GM12878 (cell line): ENCODE data around the gene HPCA. TPM values are rescaled to one million over a fixed set of nuclear protein-coding genes. Genes with fewer than 3 reads are reported as not detected.
A peak's percentile ranks its signal among the peaks of the same experiment; 100 is the strongest.

Experiments
- ATAC-seq: fragments of 200-7000 bp; cut with Tn5 transposase; 3 replicates; pipeline ENCODE4 v1.9.1; 2020; ENCODE audit warnings: mild to moderate bottlenecking, moderate library complexity
- Bru-seq: library from RNA; stranded (reverse); fragments of 400-500 nt; gene quantifications from one replicate; lab custom pipeline; 2021; lab: Mats Ljungman, UMichigan
- BruChase-seq, 2 experiments: library from RNA; stranded (reverse); fragments of 400-500 nt; gene quantifications; one replicate each; lab custom pipeline; 2021; lab: Mats Ljungman, UMichigan
- BruUV-seq: library from RNA; stranded (reverse); fragments of 400-500 nt; replicated peaks from 2 replicates; lab custom pipeline; 2021; lab: Mats Ljungman, UMichigan
- CTCF ChIA-PET: fragments of 300-600 bp; sonication (Branson Sonifier 250); formaldehyde crosslinking; extraction: SDS; loops from one replicate; lab custom pipeline; 2021; ENCODE audit warnings: inconsistent platforms; lab: Yijun Ruan, JAX
- POLR2A ChIA-PET: fragments of 350-600 bp; formaldehyde crosslinking; extraction: SDS; loops from one replicate; lab custom pipeline; 2021; ENCODE audit warnings: inconsistent platforms; lab: Charles Lee
- RAD21 ChIA-PET: fragments of 300-600 bp; sonication (Branson Sonifier 250); formaldehyde crosslinking; loops from one replicate; lab custom pipeline; 2023; ENCODE audit warnings: antibody characterized with exemption; ENCODE audit not compliant: unreplicated experiment; lab: Charles Lee
- SMC1A ChIA-PET: fragments of 300-600 bp; sonication (Branson Sonifier 250); formaldehyde crosslinking; loops from one replicate; lab custom pipeline; 2023; ENCODE audit not compliant: unreplicated experiment, uncharacterized antibody; lab: Charles Lee
- DNase-seq: peaks from one replicate; pipeline ENCODE4 v3.0.0-alpha.2; 2011; ENCODE audit warnings: low read depth, low spot score
- FAIRE-seq: peaks from 3 replicates; lab custom pipeline; 2011; peaks lifted over from hg19 to GRCh38; lab: Jason Lieb, UNC
- H2AFZ ChIP-seq: 2 replicates; pipeline ENCODE4 v1.6.0; 2011; ENCODE audit warnings: low read depth, low read length, control low read depth; ENCODE audit not compliant: control insufficient read depth
- H3K27ac ChIP-seq: 2 replicates; pipeline ENCODE4 v1.5.1; 2011; ENCODE audit warnings: control low read depth; ENCODE audit not compliant: control insufficient read depth, insufficient read depth
- H3K27me3 ChIP-seq, 2 experiments: replicated peaks in 1 of 2; 2 replicates each; pipeline versions ENCODE4 v1.6.0 to v1.6.1; 2011; ENCODE audit warnings: low read length in 1 of 2; ENCODE audit not compliant: control insufficient read depth in 2 of 2, insufficient read depth in 2 of 2
- H3K36me3 ChIP-seq, 2 experiments: 2 replicates each; pipeline ENCODE4 v1.5.1; 2011; ENCODE audit warnings: low read length in 1 of 2; ENCODE audit not compliant: control insufficient read depth in 2 of 2, insufficient read depth in 2 of 2
- H3K4me1 ChIP-seq: 2 replicates; pipeline ENCODE4 v1.6.1; 2011; ENCODE audit warnings: mild to moderate bottlenecking, low read length, moderate library complexity, mixed read lengths; ENCODE audit not compliant: control insufficient read depth, insufficient read depth
- H3K4me2 ChIP-seq: 2 replicates; pipeline ENCODE4 v1.6.0; 2011; ENCODE audit warnings: control low read depth; ENCODE audit not compliant: control insufficient read depth, insufficient read depth
- H3K4me3 ChIP-seq: fragments of 200-600 bp; sonication (generic); 2 replicates; pipeline ENCODE4 v1.5.1; 2016
- H3K79me2 ChIP-seq: 2 replicates; pipeline ENCODE4 v1.6.0; 2011; ENCODE audit warnings: low read length; ENCODE audit not compliant: control insufficient read depth, insufficient read depth
- H3K9ac ChIP-seq: 2 replicates; pipeline ENCODE4 v1.8.0; 2011; ENCODE audit warnings: low read length, control low read depth, mixed read lengths; ENCODE audit not compliant: control insufficient read depth, insufficient read depth
- H3K9me3 ChIP-seq: replicated peaks from 3 replicates; pipeline ENCODE4 v1.5.1; 2011; ENCODE audit warnings: mild to moderate bottlenecking, low read length; ENCODE audit not compliant: control insufficient read depth, insufficient read depth
- H4K20me1 ChIP-seq: 2 replicates; pipeline ENCODE4 v1.6.0; 2011; ENCODE audit not compliant: control insufficient read depth, insufficient read depth
- ATF3 ChIP-seq: IDR thresholded peaks from 2 replicates; pipeline ENCODE4 v1.6.1; 2011; ENCODE audit warnings: low read depth, mild to moderate bottlenecking, low read length, moderate library complexity, borderline replicate concordance; ENCODE audit errors: extremely low read depth
- BCL11A ChIP-seq: IDR thresholded peaks from 2 replicates; pipeline ENCODE4 v1.6.1; 2011; ENCODE audit warnings: low read depth, low read length
- CTCF ChIP-seq, 3 experiments: IDR thresholded peaks in 2 of 3; conservative IDR thresholded peaks in 1 of 3; 2 replicates each; pipeline ENCODE4 v1.5.1; 2011; ENCODE audit warnings: low read depth in 3 of 3, low read length in 3 of 3, mild to moderate bottlenecking in 3 of 3, control low read depth in 2 of 3, moderate library complexity in 2 of 3, inconsistent platforms in 1 of 3, mixed read lengths in 1 of 3; ENCODE audit not compliant: control insufficient read depth in 2 of 3, insufficient read depth in 1 of 3; ENCODE audit errors: extremely low read depth in 1 of 3
- REST ChIP-seq: IDR thresholded peaks from 2 replicates; pipeline ENCODE4 v1.6.1; 2012; ENCODE audit warnings: mild to moderate bottlenecking, low read depth, low read length
- SIN3A ChIP-seq: IDR thresholded peaks from 2 replicates; pipeline ENCODE4 v1.6.1; 2012; ENCODE audit warnings: low read depth, low read length, improper control_type of control experiment
- ZBTB33 ChIP-seq: fragments of 450-650 bp; IDR thresholded peaks from 2 replicates; pipeline ENCODE4 v1.6.1; 2017; ENCODE audit warnings: mild to moderate bottlenecking
- WGBS: methylation state at CpG from one replicate; pipeline ENCODE4 v1.1.6; 2016; ENCODE audit warnings: low lambda C conversion rate; ENCODE audit not compliant: insufficient replicate concordance, insufficient coverage; ENCODE audit errors: missing lambda C conversion rate; 5-methylcytosine and 5-hydroxymethylcytosine counted together
- in situ Hi-C: fragments of 300-500 bp; cut with MboI; formaldehyde crosslinking; loops from 9 replicates; pipeline ENCODE4 v1.14.3; 2018; ENCODE audit warnings: mixed read lengths
- intact Hi-C: fragments of 100-400 bp; cut with micrococcal nuclease; formaldehyde crosslinking; loops from one replicate; pipeline ENCODE4 v1.14.2; 2022; ENCODE audit not compliant: unreplicated experiment
- long read RNA-seq, 2 experiments: library from polyadenylated mRNA; unstranded; transcript quantifications; one replicate each; pipeline ENCODE4 v2.0.0, GENCODE V29; 2019 to 2020
- polyA minus RNA-seq, 3 experiments: library from RNA; depleted of rRNA, polyadenylated mRNA; stranded (reverse); fragments of >200 nt; gene quantifications; 2 replicates each; pipeline ENCODE4 v1.2.3, GENCODE V29; 2011
- polyA plus RNA-seq, 11 experiments: library from polyadenylated mRNA; depleted of rRNA in 4 of 11; unstranded in 6 of 11; stranded (reverse) in 5 of 11; fragments of >200 nt; fragmentation: Nextera tagmentation in 4 of 11; fragmentation: Illumina TruSeq in 1 of 11; extraction: Ambion mirVana in 4 of 11; extraction: Trizol in 1 of 11; gene quantifications; 1 replicate in 1 of 11; 2 replicates in 10 of 11; pipeline versions ENCODE4 v1.2.1 to v1.2.3, GENCODE V29; 2011 to 2016; ENCODE audit warnings: inconsistent platforms in 2 of 11, missing spikeins in 2 of 11, low read depth in 1 of 11
- total RNA-seq, 4 experiments: library from RNA; depleted of rRNA in 3 of 4; stranded (reverse); fragments of >200 nt in 3 of 4; fragmentation: Illumina TruSeq in 1 of 4; extraction: Trizol in 1 of 4; gene quantifications; 2 replicates each; pipeline versions ENCODE4 v1.2.1 to v1.2.3, GENCODE V29; 2013 to 2021

HPCA gene
- total RNA-seq (2013; cell fraction: nucleolus; rRNA removed) = 0.35 TPM in 1 of 2 replicates, not detected in the other
- not detected in 2 replicates for total RNA-seq (2014; rRNA removed)
- not detected in 2 replicates for total RNA-seq (2014; rRNA removed; fragmentation: Illumina TruSeq; extraction: Trizol)
- total RNA-seq (2021) = not detected in 2 replicates
- not detected for polyA plus RNA-seq (2011; ENCODE audit: low read depth)
- polyA plus RNA-seq (2011; rRNA removed) = 0.11 TPM in 1 of 2 replicates, not detected in the other
- 0.06 and 0.12 TPM in 2 replicates for polyA plus RNA-seq (2011; cell fraction: cytosol; rRNA removed)
- polyA plus RNA-seq (2011; cell fraction: nucleus; rRNA removed) = 0.48 and 1.8 TPM in 2 replicates
- 0.07 TPM in 1 of 2 replicates, not detected in the other for polyA plus RNA-seq (2012)
- polyA plus RNA-seq (2014; fragmentation: Illumina TruSeq; extraction: Trizol) = not detected in 2 replicates
- polyA plus RNA-seq (2014; fragmentation: Nextera tagmentation; extraction: Ambion mirVana) = not detected
- not detected in 2 replicates for polyA plus RNA-seq (2014; rRNA removed)
- not detected for polyA plus RNA-seq (2016; fragmentation: Nextera tagmentation; extraction: Ambion mirVana)
- polyA minus RNA-seq (2011; rRNA and poly(A)+ RNA removed) = not detected in 2 replicates
- not detected in 2 replicates for polyA minus RNA-seq (2011; cell fraction: cytosol; rRNA and poly(A)+ RNA removed)
- not detected in 2 replicates for polyA minus RNA-seq (2011; cell fraction: nucleus; rRNA and poly(A)+ RNA removed)
- Bru-seq, nascent RNA = percentile 32 among the genes with signal in this experiment
- BruChase-seq, experiment 1, labeled RNA remaining after a 6-hour chase = percentile 31 among the genes with signal in this experiment
- BruChase-seq, experiment 2, labeled RNA remaining after a 2-hour chase = percentile 34 among the genes with signal in this experiment
- long read RNA-seq, experiment 1 = 0 reads
- long read RNA-seq, experiment 2 = 0 reads

- H3K4me1 ChIP-seq = no peaks in the 10 kb centered on the region
- no peaks in the 10 kb centered on the region for H4K20me1 ChIP-seq
- peaks cover 3 to 6% of the 10 kb centered on the region in 2 experiments; a peak in 3 of 4 replicates for H3K27me3 ChIP-seq
- peak; percentile 16 to 36 (median 29); a peak in 3 of 6 replicates for TF ChIP-seq CTCF (IDR thresholded peaks at IDR 0.05 in 2 of 3, conservative IDR thresholded peaks at IDR 0.05 in 1 of 3; ENCODE audit: control insufficient read depth in 2 of 3, extremely low read depth in 1 of 3, insufficient read depth in 1 of 3, low read depth in 3 of 3, low read length in 3 of 3)
- TF ChIP-seq ZBTB33 = peak; percentile 58; the same call in 1 of the 2 replicates
- no peak for TF ChIP-seq ATF3
- no peak for TF ChIP-seq BCL11A
- 0 out of 2 replicates have a peak, but pooled peaks have one; percentile 36 for TF ChIP-seq SIN3A
- peak; percentile 98 for TF ChIP-seq REST
- WGBS = 9% methylated on average over 44 of the region's 79 CpGs
- no peaks in the 10 kb centered on the region for H3K79me2 ChIP-seq
- BruUV-seq = no TSS peak
- no peak within 1 kb of the TSS for H3K4me3 ChIP-seq
- H3K27ac ChIP-seq = no peak within 1 kb of the TSS
- H3K9me3 ChIP-seq = no peaks in the 10 kb centered on the region
- FAIRE-seq (no peak), DNase-seq (no peak), ATAC-seq (peak; percentile 73)
- RAD21 ChIA-PET = no interaction called here
- in situ Hi-C loops (no loop called here), intact Hi-C loops (no loop called here)
- SMC1A ChIA-PET = no interaction called here
- POLR2A ChIA-PET = no interaction called here
- no peak within 1 kb of the TSS for H2AFZ ChIP-seq
- CTCF ChIA-PET = interaction anchor here (2.1 kb wide), 1 partner anchor 10 kb away, joined by 7 read pairs; no protein-coding TSS in a partner anchor
- H3K4me2 ChIP-seq = no peak within 1 kb of the TSS
- no peak within 1 kb of the TSS for H3K9ac ChIP-seq
- no peaks in the 10 kb centered on the region for H3K36me3 ChIP-seq
Measured at GRCh38 chr1:32886004-32886827, at the start of gene HPCA. Gene HPCA, plus strand, starts transcription at chr1:32886491. Its CDS starts 2,408 bp downstream, at chr1:32888899.
